Glutamatergic neuron (in vitro differentiated cells): ENCODE measurements around the gene CHD6. TPM values are rescaled to one million over a fixed set of nuclear protein-coding genes. Genes with fewer than 3 reads are reported as not detected.

Experiments used
- DNase-seq: peaks from one replicate; pipeline ENCODE4 v3.0.0; 2022
- H3K27ac Mint-ChIP-seq: one replicate; pipeline ENCODE4 v1.8.0; 2020; ENCODE audit warnings: mild to moderate bottlenecking, mixed read lengths, inconsistent platforms; ENCODE audit not compliant: unreplicated experiment
- H3K27me3 Mint-ChIP-seq: one replicate; pipeline ENCODE4 v1.8.0; 2020; ENCODE audit warnings: mild to moderate bottlenecking, moderate library complexity, mixed read lengths, inconsistent platforms; ENCODE audit not compliant: unreplicated experiment
- H3K36me3 Mint-ChIP-seq: one replicate; pipeline ENCODE4 v1.8.0; 2020; ENCODE audit warnings: mild to moderate bottlenecking, mixed read lengths, inconsistent platforms; ENCODE audit not compliant: unreplicated experiment
- H3K4me1 Mint-ChIP-seq: one replicate; pipeline ENCODE4 v1.8.0; 2020; ENCODE audit warnings: mild to moderate bottlenecking, low read depth, mixed read lengths, inconsistent platforms; ENCODE audit not compliant: unreplicated experiment
- H3K4me3 Mint-ChIP-seq: one replicate; pipeline ENCODE4 v1.8.0; 2020; ENCODE audit warnings: mild to moderate bottlenecking, mixed read lengths, inconsistent platforms; ENCODE audit not compliant: unreplicated experiment
- H3K9me3 Mint-ChIP-seq: one replicate; pipeline ENCODE4 v1.8.0; 2020; ENCODE audit warnings: mild to moderate bottlenecking, moderate library complexity, mixed read lengths, inconsistent platforms; ENCODE audit not compliant: unreplicated experiment
- CTCF ChIP-seq: fragments of 200-600 bp; sonication (generic); IDR thresholded peaks from one replicate; pipeline ENCODE4 v1.5.0; 2021; ENCODE audit not compliant: partially characterized antibody, unreplicated experiment
- total RNA-seq: library from RNA; stranded (reverse); fragmentation: NEBNext Ultra II Directional; extraction: Animal tissue kit (Norgen Biotek cat#: 25700); gene quantifications from one replicate; pipeline ENCODE4 v1.2.1, GENCODE V29; 2021; ENCODE audit not compliant: unreplicated experiment

Gene CHD6
- total RNA-seq, 1 donor from 2014 or later = 85.6 TPM

- peaks cover 4% of the 10 kb centered on the region for H3K27me3 Mint-ChIP-seq
- TF ChIP-seq CTCF = no peak
- H3K36me3 Mint-ChIP-seq = no peaks in the 10 kb centered on the region
- DNase-seq = peak; percentile 37
- peaks cover 8% of the 10 kb centered on the region for H3K4me1 Mint-ChIP-seq
- H3K27ac Mint-ChIP-seq = no peak overlapping the region
- H3K9me3 Mint-ChIP-seq = peaks cover 4% of the 10 kb centered on the region
- H3K4me3 Mint-ChIP-seq = no peak overlapping the region
These were observed 222.2 kb downstream of the CHD6 start for GRCh38 chr20:41395667-41396664.

GRCh38 chr20:41394931-41395666, 223.1 kb downstream of the CHD6 start:
- Mint-ChIP-seq H3K27ac (no peak overlapping the region), H3K27me3 (peaks cover 4% of the 10 kb centered on the region), H3K4me3 (no peak overlapping the region), H3K36me3 (no peaks in the 10 kb centered on the region), H3K9me3 (peaks cover 3% of the 10 kb centered on the region), H3K4me1 (peaks cover 11% of the 10 kb centered on the region)
- TF ChIP-seq CTCF = no peak
- no peak for DNase-seq

GRCh38 chr20:41394081-41394480, 224.1 kb downstream of the CHD6 start:
- no peak overlapping the region for H3K27ac Mint-ChIP-seq
- peaks cover 4% of the 10 kb centered on the region for H3K27me3 Mint-ChIP-seq
- peaks cover 11% of the 10 kb centered on the region for H3K4me1 Mint-ChIP-seq
- no peak overlapping the region for H3K4me3 Mint-ChIP-seq
- H3K9me3 Mint-ChIP-seq = peaks cover 2% of the 10 kb centered on the region
- H3K36me3 Mint-ChIP-seq = no peaks in the 10 kb centered on the region
- no peak for DNase-seq
- no peak for TF ChIP-seq CTCF

GRCh38 chr20:41393705-41394066, 224.5 kb downstream of the CHD6 start:
- H3K36me3 Mint-ChIP-seq = no peaks in the 10 kb centered on the region
- no peak overlapping the region for H3K27ac Mint-ChIP-seq
- DNase-seq = no peak
- peaks cover 2% of the 10 kb centered on the region for H3K9me3 Mint-ChIP-seq
- no peak overlapping the region for H3K4me3 Mint-ChIP-seq
- H3K27me3 Mint-ChIP-seq = peaks cover 4% of the 10 kb centered on the region
- TF ChIP-seq CTCF = no peak
- peaks cover 11% of the 10 kb centered on the region for H3K4me1 Mint-ChIP-seq
